Glomerular endothelial cell (primary cell): ENCODE measurements around the gene CAMKK1. TPM values are rescaled to one million over a fixed set of nuclear protein-coding genes. Genes with fewer than 3 reads are reported as not detected.

Experiments used
- DNase-seq: peaks from one replicate; pipeline ENCODE4 v3.0.0-alpha.2; 2011; ENCODE audit warnings: low read depth, low spot score; ENCODE audit errors: extremely low read depth
- total RNA-seq: library from RNA; depleted of rRNA; stranded (reverse); fragments of >200 nt; gene quantifications from 2 replicates; pipeline ENCODE4 v1.2.3, GENCODE V29; 2015

Gene CAMKK1
- total RNA-seq, 1 donor from 2014 or later: 3.9 TPM

DNA sequence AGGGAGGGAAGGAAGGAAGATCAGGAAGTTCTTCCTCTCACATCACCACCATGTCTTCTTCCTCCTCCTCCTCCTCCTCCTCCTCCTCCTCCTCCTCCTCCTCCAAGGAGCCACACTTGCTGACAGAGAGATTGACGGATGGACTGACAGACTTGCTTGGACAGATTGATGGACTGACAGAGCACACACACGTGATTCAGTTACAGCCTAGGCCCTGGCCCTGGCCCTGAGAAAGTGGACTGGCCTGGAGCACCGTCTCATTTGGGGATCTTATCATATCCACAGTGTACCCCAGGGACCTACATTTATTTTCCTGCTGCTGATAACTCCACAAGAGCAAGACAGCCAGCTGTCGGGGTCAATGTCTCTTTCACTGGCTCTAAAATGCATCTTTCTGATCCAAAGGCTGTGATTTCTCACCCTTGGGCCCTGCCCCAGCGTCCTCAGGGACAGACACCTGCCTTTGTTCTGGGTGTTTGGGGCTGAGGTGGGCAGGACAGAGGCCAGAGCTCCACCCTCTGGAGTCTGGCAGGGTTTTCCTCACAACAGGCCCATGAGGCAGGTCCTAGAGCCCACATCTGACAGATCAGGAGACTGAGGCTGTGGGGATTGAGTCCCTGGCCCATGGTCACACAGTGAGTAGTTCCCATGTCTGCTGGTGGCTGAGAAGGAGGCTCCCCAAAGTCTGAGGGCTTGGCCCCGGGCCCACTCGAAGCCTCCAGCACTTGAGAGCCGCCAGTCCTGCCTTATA is 25.7 kb upstream of the CAMKK1 start:
- DNase-seq: no peak

DNA sequence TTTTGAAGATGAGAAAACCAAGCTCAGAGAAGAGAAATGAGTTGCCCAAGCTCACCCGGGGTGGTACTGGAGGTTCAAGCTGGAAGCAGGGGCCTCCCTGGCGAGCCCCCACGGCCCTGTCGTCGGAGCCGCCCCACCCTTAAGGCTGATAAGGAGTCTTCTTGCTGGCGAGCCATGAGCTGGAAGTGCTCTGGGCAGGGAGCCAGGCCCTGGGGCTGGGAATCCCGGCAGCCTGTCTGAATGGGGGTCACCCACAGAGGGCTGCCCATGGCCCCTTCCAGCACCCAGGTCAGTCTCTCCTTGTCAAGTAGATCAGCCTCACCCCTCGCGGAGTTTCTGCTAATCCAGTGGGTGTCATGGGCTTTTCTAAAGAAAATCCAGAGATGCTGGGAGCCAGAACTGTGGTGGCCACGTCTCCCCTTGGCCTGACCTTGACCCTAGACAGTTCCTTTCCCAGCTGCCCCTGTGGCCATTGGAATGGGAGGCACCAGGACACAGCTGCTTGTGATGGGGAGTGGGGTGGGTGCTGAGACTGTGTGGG is 24.6 kb upstream of the CAMKK1 start:
- DNase-seq: no peak

DNA sequence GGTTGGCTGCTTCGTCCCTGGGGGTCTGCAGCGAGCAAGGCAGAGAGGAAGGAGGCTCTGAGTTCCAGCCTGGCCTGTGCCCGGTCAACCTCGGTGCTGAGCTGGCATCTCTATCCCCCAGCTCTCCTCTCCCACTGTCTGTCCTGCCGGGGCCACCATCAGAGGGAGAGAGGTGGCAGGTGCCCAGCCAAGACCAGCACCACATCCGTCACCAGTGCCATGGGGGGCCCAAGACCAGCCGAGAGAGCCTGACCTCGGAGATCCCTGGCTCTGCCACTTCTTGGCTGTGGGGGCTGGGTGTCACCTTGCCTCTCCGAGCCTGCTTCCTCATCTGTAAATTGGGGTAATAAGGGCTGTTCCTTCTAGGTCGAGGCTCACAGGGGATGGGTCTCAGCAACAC is 24.0 kb upstream of the CAMKK1 start:
- no peak for DNase-seq

DNA sequence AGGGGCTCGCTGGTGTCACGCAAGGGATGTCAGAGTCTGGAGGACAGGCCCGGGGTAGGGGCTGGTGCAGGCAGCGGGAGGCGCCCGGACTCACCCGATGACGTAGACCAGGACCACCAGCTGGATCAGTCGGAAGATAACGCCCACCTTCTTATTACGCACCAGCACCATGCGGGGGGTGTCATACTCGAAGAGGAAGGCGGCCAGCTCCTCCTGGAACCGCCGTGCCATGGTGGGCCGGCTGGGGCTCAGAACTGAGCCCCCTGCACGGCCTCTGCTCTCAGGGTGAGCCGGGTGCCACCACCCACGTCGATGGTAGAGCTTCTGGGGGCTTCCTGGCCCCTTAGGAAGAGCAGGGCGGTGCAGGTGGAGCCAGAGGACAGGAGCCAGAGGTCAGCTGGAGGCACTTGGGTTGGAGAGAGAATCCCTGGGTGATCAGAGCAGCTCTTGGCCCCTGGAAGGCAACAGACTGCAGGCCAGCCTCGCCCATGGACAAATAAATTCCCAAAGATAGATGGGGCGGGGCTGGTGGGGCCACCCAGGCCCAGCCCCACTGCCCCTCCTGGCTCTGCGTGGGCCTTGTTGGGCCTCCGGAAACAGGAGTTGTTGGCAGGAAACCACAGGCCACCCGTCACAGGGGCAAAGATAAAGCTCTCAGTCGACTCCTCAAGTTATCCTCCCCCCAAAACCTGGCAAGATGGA is 23.3 kb upstream of the CAMKK1 start, which contains the start of gene P2RX1:
P2RX1 (minus strand) TSS at position 471 of the 702 bp plus-strand sequence; CDS start at position 231, 240 bp downstream.
- no peak for DNase-seq

DNA sequence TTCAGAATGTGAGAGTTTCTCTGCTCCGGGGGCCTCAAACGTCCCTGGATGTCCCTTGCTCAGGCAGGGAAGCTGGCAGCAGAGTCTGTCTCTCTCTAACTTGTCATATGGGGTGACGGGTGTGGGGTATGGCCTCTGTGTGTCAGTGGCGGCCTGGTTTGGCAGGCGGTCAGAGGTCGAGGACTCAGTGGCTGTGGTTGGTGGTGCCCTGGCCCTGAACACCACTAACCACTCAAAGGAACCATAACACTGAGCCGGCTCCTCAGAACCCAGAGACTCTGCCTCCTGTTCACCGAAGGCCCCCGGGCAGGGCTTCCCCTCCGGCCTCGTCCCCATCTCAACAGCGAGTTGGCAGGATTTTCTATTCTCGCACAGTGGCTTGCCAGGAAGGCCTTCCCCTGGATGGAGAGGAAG is 22.7 kb upstream of the CAMKK1 start:
- DNase-seq: no peak

DNA sequence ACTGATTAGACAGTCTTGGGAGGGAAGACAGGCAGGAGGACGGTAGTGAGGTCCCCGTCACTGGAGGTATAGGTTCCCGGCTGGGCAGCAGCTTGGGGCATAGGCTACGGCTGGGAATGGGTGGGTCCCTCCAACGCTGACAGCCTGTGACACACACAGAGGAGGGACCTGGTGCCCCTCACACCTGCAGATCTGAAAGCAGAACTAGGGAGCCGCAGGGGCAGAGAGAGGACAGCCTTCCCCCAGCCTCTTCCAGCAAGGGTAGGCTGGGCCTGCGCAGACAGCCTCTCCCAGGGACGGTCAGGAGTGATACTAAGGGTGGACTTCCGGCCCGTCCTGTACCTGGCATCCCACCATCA is 21.4 kb upstream of the CAMKK1 start:
- no peak for DNase-seq

DNA sequence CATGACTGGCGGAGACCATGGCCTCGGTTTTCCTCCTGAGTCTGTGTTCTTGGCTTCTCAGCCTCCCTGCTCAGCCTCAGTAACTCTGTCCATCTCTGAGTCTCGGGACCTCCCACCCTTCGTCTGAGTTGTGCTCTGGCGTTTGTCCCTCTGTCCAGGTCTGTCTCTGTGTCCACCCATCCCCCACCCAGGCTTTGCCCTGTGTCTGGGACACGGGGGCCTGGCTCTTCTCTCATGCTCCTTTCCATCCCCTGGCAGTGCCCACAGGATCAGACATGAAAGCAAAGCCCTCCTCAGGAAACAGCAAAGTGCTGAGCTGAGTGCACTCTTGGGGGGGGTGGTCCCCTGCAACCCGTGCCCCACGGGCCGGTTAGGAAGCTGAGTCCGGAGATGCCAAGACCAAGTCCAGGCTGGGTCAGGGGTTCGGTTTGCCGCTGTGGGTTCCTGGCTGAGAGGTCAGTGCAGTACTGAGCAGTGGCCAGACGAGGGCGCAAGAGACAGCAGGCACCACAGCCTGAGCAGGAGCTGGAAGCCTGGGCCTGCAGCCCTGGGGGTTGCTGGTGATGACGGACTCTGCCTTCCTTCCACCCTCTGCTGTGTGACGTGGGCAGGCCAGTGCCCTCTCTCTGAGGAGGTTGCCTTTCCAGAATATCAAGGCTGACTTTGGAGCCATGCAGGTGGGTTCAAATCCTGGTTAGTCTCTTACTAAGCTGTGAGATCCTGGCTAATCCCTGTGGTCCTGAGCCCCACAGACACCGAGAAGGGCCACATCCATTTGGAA is 20.9 kb upstream of the CAMKK1 start:
- no peak for DNase-seq

DNA sequence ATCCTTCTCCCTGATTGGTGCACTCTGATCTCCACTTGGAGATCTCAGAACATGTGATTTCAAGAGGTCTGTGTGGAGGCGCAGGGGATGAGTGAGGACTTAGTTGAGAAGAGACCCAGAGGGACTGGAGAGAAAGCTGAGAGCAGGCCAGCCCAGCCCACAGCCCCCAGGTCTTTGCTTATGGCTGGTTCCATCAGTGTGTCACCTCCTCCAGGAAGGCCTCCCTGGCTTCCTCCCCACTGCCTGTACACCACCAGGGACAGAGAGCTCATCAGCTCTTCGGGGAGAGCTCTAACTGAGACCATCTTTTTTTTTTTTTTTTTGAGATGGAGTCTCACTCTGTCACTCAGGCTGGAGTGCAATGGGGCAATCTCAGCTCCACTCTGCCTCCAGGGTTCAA is 20.0 kb upstream of the CAMKK1 start:
- DNase-seq: no peak

DNA sequence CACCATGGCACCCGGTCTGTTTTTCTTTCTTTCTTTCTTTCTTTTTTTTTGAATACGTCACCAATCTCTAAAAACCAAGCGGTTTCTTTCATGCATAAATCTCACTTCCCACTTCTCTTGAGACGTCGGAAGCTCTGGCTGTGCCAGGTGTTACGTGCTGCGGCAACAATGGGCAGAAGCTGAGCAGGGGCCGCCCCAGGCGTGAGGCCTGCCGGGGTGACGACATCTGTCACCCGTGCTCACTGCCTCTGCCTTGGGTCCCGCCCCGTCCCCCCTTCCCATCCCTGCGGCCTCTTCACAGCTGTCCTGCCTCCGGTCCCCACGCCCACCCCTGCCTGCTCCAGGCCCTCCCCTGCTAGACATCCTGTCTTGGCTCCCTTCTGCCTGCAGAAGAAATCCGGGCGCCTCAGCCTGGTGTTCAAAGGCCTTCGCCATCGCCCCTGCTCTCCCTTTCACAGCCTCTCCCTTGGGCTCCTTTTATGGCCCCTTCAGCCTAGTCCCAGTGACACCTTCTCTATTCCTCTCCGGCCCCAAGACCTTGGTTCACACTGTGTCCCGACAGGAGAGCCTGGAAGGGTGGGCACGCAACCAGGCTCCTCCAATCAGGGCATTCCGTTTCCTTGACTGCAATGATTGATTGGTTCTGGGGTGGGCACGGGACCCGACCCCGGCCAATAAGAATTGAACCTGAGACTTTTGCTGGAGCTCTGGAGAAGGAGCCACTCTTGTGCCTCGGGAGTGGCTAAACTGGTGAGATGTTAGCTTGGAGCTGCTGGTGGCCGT is 18.6 kb upstream of the CAMKK1 start:
- no peak for DNase-seq

DNA sequence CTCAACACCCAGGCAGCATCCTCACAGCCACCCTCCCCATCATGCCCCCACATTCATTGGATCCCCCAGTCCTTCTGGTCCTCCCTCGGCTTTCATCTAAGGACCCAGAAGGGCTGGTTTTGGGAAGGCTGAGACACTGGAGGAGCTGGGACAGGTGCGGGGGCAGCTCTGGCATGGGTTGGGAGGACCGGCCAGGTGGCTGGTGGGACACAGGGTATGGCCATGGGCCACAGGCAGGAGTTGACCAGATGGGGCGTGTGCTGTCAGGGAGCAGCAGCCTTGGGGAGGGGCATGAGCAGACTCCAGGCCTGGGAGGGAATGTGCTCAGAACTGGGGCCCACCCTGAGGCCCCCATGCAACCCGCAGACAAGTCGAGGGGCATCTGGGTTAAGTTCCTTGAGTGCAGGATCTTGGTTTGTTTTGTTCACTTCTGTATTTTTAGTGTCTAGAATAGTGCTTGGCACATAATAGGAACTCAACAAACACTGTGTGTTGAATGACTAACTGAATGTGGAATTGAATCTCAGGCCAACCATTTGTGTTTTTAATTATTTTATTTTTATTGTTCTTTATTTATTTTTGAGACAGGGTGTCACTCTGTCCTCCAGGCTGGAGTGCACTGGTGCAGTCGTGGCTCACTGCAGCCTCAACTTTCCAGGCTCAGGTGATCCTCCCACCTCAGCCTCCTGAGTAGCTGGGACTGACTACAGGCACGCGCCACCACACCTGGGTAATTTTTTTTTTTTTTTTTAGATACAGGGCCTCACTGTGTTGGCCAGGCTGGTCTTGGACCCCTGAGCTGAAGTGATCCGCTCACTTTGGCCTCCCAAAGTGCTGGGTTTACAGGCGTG is 17.8 kb upstream of the CAMKK1 start:
- no peak for DNase-seq

DNA sequence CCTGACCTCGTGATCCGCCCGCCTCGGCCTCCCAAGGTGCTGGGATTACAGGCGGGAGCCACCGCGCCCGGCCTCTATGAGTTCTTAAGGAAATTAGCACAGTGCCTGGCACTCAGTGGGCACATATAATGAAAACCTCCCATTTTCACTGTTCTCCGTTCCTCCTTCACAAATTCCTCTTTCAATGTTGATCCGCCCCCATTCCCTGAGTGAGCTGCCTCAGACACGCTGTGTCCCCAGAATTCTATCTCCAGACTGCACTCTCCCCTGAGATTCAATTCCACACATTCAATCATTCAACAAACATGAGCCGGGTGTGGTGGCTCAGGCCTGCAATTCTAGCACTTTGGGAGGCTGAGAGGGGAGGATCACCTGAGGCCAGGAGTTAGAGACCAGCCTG is 16.4 kb upstream of the CAMKK1 start:
- DNase-seq: no peak

DNA sequence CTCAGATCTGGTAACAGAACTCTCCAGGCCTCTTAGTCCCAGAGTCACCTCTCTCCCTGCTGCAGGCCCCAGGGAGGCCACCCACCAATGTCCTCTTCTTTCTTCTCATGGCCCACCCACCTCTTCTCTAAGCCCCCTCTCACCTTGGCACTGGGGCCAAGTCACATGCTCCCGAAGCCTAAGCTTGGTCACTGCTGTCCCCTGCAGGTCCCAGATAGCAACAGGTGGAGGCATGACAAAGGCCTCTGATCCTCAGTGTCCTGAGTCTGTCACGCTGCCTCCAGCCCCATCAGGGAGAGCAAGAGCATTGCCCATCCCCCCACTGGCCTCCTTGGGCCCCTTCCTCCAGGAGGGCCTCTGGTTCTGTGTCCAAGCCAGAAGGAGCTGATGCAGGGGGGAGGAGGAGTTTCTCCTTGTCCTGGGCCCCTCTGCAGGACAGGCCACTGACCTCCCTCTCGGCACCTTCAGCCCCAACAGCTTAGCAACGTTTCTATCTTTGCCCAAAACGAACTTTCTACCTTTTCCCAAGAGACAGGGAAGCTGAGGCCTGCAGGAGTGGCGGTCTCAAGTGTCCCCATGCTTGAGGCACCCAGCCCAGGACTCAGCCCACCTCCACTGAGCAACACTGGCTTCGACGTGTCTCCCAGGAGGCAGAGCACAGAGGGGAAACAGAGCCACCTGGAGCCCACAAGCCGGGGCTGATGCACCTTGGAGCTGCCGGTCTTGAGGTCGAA is 14.8 kb upstream of the CAMKK1 start:
- DNase-seq: no peak

DNA sequence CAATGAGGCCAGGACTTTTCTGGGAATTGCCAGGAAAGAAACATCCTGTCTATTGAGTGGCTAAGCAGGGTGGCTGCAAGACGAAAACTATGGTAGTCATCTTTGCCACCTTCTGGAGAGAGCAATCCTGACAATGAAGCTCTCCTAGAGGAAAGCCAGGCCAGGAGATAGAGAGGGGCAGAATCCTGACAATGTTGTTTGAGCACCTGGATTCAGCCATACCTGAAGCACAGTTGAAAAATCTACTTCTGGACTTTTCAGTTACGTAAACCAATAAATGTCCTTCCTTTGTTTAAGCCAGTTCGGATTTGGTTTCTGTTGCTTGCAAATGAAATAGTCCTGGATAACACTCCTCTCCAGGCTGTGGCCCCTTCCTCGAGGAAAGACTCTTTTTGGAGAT is 14.0 kb upstream of the CAMKK1 start:
- no peak for DNase-seq

DNA sequence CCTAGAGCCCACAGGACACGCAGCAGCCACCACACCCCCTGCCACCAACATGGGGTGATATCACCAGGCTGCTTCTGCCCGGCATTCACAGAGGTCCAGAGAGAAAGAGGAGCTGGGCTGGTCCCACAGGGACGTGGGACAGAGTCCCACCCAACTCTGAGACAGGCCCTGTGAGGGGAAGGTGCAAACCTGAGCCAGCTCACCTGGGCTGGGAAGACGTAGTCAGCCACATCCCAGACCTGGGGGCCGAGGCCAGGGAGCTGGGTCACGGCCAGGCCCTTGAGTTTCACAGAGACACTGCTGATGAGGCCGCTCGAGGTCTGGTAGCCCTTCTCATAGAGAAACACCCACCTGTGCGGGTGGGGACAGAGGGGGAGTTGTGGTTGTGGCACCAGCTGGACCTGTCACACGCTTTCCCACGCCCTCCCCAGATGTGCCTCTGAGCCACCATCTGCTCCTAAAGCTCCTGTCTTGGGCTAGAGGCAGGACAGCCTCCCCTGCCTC is 12.2 kb upstream of the CAMKK1 start:
- DNase-seq: no peak

DNA sequence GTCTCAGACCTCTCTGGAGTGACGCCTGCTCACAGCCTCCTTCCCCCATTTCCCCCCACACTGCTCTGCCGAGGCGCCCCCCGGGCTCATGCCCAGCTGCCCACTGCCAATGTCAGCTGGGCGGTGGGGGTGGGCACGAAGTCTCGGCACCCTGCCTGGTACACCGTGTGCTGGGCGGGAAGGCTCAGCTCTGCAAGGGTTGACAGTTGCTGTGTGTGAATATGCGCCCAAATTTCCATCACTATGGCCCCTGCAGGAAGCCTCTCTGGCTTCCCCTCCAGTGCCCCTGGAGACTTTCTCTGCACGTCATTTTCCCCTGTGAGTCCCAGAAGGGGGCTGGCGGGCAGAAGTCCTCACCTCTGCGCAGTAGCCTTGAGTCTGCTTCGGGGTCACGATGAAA is 11.6 kb upstream of the CAMKK1 start:
- no peak for DNase-seq

DNA sequence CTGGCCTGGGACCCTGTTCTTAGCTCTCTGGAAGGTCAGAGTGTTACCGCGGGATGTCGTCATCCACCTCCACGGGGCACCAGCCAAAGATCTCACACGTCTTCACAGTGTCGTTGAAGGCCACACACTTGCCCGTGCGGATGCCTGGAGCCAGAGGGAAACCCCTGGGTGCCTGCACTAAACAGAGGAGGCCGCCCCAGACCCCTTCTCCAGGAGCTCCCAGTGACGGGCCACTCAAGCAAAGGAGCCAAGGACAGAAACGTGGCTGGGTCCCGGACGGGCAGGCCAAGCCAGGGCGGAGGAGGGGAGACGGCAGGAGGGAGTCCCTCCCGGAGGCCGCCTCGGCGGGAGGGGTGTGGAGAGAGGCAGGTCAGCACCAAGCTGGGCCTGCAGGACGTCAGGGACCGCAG is 11.0 kb upstream of the CAMKK1 start:
- no peak for DNase-seq

DNA sequence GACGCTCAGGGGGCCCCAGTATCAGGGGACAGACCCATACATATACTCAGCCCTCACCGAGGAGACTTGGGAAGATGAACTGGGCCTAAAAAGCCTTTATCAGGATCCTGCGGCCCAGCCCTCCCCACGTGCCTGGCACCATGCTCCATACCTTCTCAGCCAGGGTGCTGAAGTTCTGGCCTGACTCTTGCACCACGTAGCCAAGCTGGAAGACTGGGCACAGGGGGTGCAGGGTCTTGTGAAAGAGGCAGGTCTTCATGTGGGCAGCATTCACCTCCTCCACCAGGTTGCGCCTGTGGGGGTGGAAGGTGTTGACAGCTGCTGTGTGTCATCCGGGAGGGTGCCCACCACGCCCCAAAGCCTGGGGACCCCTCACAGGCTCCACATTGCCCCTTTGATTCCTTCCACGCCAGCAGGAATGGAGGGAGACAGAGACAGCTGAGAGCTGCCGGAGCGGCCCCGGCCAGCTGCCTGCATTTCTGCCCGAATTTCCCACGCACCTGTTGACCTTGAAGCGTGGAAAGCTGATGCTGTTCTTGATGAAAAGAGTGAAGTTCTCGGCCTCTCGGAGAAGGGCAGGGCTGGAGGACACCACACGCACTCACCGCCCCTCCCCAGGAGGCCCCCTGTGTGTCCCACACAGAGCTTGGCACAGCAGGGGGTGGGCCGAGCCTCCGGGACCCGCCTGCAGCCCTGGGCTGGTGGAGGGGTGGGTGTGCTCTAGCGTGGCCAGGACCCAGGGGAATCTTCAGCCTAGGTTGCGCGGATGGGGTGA is 10.4 kb upstream of the CAMKK1 start:
- no peak for DNase-seq

DNA sequence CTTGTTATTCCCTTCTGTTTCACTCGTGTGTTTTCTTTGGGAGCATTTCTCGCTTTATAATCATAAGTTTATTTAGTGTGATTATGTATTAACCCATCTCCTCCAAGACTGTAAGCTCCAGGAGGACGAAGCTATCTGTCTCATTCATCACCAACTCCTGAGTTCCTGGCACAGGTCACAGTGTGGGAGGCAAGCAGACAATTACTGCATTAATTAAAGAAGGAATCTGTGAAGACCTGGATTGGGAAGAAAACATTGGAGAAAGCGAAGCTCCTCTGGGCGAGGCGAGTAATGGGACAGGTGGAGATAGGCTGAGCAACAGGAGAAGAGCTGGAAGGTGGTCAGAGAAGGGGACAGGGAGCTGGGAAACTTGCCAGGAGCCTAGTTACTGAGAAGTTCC is 7.8 kb upstream of the CAMKK1 start:
- DNase-seq: no peak
